ENCODE measurements around the gene ZNF385B.
"Not testable (repeated sequence)": the region's sequence is repeated elsewhere in the genome, so short reads cannot be mapped to it uniquely, and the experiment has no call there.

ZNF385B gene

DNA sequence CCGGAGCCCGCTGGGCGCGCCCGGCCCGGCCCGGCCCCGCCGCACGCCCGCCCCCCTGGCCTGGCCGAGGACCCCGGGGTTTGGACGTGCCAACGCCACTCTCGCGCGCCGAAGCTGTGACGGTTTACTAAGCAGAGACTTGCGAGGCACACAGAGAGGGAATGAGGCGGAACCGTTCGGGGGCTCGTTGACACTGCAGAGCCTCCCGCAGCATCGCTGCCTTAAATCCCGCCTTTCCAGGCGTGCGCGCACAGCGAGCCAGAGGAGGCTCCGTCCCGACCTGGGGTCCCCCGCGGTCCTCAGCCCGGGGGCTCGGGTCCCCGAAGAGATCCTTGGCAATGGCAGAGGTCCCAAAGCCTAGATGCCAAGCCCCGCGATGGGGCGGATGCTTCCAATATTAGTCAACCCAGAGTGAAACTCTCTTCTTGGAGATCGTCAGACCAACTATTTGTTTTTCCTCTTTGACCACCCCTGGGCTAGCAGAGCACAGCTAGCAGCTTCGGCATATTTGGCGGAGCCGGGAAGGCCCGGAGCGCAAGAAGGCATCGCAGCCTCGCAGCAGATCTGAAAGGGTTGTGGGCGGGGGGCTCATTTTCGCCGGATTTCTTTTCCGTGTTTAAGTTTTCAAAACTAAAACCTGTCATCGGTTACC, at the start of gene ZNF385B:
Gene ZNF385B (minus strand): TSS at position 197 of the 652 bp plus-strand sequence.
- no peak for DNase-seq (ENCODE audit: low read depth)

DNA sequence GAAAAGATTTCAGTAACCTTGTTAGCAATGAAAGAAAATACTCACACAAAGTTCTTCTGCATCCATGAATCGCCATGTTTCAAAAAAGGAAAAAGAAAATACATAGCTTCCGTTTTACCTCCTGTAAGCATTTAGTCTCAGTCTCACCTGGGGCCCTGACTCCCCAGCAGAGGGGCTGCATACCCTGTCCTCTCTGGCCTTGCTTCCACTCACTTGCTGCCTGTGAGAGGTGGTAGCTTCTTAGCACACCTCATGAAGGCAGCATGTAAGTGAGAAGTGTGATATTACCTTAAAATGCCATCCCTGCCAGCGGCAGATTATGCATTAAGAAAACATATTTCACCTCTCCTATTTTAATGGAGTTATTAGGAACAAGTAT, 49.3 kb upstream of the ZNF385B start:
- DNase-seq (ENCODE audit: low read depth): no peak

DNA sequence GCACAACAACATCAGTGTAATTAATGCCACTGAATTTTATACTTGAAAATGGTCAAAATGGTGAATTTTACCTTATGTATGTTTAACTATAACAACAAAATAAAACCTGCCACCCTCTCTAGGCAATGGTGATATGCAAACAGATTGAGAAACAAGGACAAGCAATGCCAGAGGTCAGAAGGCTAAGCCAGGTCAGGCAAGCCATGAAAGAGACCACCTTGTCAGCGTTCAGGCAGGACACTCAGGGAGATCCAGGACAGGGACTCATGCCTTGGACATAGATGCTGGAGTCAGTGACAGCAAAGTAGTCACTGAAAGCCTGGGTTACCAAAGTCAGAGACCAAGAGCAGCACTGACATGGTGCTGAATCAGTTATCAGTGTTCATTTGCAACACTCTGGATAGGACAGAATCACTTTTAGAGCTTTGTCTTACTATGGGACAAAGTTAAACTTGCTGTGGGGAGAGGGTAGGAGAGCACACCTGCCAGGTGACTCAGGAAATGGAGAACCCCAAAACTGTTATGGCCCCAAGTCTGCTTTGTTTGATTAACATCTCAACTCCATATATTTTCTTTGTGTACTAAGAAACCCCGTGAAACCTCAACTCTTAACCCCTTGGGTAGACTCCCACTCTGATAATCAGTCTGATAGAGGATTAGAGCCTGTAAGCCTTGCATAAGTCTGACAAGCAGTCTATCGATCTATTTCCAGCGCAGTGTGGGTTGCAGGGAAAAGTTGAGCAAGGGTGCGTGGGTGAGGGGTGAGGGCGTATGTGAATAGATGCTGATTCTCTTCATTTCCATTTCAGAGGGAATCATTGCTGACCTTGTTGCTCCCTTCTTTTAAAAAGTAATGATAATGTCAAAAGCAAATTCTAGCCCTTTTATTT, 48.7 kb upstream of the ZNF385B start:
- DNase-seq (ENCODE audit: low read depth): no peak

DNA sequence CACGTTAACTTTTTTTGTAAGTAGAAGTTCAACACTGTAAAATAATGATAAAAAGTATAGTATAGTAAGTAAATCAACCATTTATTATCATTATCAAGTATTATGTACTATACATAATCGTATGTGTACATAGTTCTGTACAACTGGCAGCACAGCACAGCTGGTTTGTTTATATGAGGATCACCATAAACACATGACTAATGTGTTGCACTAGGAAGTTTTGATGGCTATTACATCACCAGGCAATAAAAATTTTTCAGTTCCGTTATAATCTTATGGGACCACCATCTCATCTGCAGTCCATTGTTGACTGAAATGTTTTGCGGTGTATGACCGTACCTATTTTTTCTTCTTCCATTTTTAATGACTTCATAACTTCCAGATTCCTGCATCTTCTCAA, 39.2 kb upstream of the ZNF385B start:
- no peak for DNase-seq (ENCODE audit: low read depth)

DNA sequence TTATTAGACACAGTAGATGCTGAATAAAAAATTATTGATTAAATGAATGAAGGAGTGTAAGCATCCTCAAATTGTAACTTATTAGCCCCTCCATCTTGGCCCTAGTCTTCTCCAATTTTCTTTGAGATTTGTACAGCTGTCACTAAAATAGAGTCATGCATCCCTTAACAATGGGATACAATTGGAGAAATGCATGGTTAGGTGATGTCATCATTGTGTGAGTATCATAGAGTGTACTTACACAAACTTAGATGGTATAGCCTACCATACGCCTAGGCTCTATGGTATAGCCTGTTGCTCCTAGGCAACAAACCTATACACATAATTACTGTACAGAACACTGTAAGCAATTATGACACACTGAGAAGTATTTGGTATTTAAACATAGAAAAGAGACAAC, 38.3 kb upstream of the ZNF385B start:
- DNase-seq (ENCODE audit: low read depth): no peak

DNA sequence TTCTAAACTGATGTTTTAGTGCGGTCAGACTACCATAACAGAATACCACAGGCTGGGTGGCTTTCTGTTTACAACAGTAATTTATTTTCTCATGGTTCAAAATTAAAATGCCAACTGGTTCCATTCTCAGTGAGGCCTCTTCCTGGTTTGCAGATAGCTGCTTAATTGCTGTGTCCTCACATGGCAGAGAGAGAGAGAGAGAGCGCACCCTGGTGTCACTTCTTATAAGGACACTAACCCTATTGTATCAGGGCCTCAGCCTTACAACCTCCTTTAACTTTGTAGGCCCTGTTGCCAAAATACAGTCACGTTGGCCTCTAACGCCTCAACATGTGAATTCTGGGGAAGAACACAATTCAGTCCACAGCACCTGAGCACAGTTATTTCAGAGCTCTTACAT, 37.5 kb upstream of the ZNF385B start:
- DNase-seq (ENCODE audit: low read depth): no peak

DNA sequence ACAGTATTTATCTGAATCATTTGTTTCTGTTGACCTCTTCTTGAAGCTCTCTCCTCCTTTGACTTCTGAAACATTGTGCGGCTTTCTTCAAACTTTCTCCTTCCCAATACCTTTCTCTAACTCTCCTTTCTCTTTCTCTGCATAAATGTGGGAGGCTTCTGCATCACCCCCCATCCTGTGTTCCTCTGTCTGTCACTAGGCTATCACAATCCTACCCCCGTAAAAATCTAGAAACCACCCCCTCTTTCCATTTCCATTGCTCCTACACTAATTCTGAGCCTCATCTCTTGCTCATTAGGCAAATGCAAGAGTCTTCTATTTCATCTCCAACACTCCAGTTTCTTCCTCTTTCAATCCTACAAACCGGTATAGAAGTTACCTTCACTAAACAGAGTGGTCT, 32.2 kb upstream of the ZNF385B start:
- no peak for DNase-seq (ENCODE audit: low read depth)

DNA sequence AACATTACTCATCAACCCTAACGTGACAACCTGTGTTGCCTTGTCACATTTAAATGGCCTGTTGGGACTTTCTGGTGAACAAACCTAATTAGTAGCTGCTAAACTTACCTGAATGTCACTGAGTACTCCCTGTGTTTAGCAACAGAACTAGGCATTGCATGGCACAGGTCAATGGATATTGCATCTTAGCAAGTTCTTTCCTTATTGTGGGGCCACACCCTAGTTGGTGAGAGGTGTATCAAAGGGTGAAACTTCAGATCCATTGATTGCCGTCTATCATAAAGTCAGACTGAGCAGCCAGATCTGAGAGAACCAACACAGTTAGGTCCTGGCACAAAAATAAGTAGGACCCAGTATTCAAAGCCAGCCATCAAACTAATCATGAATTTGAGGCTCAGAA, 29.8 kb upstream of the ZNF385B start:
- DNase-seq (ENCODE audit: low read depth): no peak

DNA sequence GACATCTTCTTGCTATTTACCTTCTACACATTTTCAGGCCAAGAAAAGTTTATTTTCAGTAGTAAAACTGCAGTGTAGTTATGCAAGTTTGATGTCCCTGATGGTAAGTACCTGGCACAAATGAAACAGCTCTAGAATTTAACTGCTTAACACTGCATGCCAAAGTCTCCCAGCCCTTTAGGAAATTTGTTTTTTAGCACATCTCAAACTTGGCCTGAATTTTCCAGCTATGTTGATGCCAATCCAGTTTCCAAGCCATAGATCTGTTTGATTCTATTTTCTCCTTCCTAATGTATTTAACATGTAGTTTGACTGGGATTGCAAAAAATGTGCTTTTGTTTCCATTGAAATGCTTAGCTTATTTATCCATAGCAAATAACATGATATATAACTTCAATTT, 29.3 kb upstream of the ZNF385B start:
- no peak for DNase-seq (ENCODE audit: low read depth)

DNA sequence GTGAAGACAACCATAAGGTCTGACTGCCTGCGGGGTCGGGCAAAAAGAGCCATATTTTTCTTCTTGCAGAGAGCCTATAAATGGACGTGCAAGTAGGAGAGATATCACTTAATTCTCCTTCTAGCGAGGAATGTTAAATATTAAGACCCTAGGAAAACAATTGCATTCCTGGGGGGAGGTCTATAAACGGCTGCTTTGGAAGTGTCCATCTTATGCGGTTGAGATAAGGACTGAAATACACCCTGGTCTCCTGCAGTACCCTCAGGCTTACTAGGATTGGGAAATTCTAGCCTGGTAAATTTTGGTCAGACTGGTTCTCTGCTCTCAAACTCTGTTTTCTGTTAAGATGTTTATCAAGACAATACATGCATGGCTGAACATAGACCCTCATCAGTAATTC, 27.2 kb upstream of the ZNF385B start:
- not testable (repeated sequence) for DNase-seq (ENCODE audit: low read depth)

DNA sequence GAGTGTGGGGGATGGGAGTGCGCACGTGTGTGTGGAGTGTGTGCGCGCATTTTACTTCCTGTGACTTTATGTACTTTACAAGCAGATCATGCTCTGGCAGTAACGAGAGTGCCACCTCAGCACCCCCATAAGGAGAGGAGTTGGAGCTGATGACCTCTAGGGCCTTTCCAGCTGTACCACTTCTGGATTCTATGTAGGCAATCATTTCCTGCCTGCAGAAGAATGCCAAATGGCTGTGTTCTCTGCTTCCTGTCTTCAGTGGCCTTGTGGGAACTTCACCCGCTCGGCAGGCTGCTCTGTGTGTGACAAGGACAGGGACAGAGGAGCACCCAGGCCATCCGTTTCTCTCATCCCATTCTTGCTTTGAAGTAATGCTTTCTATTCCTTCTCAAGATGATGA, 22.8 kb upstream of the ZNF385B start:
- DNase-seq (ENCODE audit: low read depth): no peak

DNA sequence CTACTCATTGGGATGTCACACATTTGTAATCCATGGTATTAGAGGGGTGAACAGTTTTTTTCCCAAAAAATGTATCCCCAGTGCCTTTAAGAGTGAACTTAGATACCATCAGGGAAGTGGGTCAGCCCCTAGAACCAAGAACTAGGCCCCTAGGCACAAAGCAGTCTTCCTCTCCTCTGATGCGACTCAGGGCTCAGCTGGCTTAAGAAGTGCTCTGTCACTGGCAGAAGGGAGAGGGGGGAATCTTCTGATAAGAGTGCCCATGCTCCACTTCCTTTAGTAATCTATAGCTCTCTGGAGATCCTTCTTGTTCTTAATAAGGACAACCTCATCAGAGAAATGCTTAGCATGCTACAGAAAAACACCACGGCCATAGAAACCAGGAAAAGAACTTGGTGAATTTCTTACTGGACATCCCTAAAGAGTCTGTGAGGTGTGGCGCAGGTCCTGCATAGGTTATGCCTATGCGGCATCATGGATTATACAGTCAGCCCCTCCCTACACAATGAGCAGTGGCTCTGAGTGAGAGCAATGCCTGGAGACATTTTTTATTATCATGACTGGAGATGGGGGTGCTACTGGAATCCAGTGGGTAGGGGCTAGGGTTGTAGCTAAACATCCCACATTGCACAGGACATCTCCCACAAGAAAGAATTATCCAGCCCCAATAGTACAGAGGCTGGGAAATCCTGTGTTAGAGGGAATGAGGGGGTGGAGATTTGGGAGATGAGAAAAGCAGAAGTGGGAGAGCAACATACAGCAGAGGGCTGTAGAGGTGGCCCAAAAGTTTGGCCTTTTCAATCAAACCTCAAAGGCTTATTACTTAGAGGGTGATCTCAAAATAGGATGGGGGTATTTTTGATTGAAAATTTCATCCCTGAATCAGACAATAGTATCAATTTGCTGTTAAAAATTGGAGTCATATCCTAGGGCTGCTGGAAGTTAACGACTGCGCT, 21.7 kb upstream of the ZNF385B start:
- no peak for DNase-seq (ENCODE audit: low read depth)

DNA sequence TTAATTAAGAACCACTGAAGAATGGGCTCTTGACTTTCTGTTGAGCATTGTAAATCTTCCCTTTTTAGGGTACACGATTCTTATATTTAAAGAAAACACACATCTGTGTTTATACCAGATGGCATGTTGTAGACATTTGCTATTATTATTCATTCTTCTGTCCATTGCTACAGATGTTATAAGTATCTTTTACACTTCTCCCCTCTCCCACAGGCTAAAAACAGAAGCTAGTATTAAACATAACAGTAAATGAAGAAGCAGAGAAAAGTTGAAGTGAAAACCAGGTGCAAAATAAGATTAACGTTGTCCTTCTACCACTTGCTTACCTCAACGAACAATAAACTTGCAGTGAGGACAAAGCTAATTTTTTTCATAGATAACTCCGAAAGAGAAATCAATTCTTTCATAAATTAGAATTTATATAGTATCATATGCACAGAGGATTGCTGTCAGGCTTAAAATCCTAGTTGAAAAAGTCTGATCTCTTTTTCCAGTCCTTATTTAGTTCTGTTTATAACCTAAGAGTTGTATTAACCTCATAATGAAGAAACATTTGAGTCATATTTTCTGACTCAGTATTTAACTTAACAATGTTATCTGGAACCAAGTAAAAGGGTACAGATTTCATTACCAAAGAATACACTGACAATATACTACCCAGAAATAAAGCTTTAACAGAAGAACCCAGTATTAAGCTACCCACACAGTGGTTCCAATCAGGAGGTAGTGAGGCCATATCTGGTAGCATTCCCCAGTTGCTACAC, 16.4 kb upstream of the ZNF385B start:
- no peak for DNase-seq (ENCODE audit: low read depth)

DNA sequence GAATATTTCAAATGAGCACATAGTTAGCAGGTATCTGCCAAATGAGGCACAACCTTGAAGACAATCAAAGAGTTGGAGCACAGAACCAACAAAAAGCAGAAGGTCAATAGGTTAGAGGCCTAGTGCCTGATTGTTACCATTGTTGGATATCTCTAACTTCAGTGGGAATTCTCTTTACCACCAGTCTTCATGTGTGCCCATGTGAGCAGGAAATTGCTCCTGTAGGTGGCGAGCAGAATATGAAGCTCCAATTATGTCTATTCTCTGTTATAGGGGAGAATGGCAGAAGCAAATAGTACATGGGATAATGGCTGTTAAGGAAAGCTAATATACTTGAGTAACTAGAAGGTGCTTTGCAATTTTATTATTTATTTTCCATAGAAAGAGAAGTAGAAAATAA, 14.9 kb upstream of the ZNF385B start:
- no peak for DNase-seq (ENCODE audit: low read depth)

DNA sequence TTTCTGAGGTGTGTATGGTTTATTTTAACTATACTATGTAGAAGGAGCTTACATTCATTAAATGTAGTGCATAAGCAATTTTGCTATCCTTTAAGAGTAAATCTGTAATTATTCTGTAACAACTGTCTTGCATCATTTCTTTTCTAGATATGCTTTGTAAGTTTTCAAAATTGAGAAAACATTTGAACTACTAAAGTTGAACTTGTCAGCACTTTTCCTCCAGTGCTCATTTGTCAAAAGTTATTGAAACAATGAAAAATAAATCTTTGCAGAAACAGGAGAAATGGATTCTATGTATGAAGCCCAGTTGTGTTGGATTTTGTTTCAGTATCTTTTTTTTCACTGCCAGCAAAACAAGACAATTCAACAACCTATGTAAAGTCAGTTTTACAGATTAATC, 14.5 kb upstream of the ZNF385B start:
- DNase-seq (ENCODE audit: low read depth): no peak

DNA sequence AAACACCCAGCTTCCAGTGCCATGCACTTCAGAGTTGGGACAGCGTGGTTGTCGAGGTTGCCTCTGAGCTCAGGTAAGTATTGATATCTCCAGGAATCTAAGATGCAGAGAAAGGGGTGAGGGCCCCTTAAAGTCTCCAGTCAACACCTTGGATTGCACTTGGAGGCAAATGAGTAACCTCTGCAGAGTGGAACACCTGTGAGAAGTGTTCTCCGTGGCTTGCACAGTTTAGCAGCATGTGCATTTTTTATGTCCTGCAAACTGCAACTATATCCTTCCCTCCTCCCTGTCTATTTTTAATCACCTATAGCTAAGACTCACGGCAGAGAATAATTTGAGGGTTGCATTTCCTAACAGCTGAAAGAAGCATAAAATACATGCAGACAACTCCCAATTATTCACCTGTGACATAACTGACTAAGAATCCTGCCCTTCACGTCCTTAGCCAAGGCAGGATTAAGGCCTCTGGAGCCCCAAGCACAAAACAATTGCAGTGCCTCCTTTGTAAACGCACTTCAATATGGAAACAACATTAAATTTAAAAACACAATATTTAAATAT, 1.6 kb upstream of the ZNF385B start:
- DNase-seq (ENCODE audit: low read depth): no peak

DNA sequence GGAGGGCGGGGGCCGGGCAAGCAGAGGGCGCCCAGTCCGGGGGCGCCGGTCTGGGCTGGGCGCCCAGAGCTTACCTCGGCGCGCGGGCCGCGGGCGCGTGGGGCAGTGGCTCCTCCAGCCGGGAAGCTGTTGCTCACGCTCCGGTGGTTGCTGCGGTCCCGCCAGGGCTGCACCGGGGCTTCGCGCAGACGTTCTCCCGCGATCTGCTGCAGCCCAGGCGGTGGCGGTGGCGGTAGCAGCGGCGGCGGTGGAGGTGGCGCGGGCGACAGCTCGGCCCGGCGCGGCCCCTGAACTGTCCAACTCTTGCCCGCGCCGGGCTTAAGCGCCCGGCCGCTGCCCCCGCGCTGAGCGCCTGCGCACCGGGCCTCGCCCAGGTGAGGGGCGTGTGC, 391 bp downstream of the ZNF385B start:
- no peak for DNase-seq (ENCODE audit: low read depth)

DNA sequence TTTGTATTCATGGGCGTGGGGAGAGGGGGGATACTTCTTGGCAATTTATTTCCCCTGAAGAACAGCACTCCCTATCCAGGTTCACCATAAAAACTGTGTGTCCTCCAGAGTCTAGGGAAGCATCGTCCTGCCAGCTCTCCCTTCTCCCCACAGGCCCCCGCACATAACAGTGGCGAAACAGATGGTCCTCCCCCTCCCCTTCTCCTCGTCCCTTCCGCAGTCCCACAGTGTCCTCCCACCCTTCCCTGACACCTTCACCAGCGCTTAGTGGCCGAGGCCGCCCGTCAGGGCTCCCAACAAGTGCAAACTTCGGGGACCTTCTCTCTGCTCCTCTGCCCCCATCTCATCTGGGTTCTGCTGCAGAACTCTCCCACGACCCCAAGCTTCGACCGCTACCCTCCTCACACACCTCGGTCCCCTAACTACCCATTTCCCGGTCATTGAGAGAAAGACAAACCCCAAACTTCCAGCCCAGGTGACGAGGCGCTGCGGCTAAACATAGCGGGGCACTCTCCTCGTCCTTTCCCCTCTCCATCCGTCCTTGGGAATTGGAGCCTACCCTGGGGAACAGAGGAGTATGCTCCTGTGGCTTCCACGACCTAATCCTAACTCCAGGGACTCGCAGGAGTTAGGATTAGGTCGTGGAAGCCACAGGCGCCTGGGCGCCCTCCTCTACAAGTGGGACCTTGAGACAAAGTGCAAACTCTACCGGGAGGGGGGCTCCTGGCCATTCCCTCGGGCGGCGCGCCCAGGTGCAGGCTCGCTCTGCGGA, 971 bp downstream of the ZNF385B start:
- DNase-seq (ENCODE audit: low read depth): no peak

DNA sequence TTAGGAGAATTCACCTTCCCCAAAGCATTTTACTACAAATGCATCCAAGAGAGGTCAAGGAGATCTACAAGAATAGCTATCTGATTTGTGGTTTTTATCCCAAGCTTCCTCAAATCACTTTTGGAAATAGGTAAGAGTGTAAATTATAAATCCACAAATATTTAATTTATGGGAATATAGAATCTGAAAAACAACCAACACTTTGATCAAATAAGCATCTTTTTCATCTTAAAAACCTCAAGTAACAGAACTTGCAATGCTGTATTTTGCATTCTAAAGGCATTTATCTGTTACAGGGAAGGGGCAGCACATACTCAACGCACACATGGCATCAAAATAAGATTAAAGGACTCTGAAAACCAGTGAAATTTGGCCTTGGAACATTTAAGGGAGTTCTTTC, 1.9 kb downstream of the ZNF385B start:
- DNase-seq (ENCODE audit: low read depth): no peak

DNA sequence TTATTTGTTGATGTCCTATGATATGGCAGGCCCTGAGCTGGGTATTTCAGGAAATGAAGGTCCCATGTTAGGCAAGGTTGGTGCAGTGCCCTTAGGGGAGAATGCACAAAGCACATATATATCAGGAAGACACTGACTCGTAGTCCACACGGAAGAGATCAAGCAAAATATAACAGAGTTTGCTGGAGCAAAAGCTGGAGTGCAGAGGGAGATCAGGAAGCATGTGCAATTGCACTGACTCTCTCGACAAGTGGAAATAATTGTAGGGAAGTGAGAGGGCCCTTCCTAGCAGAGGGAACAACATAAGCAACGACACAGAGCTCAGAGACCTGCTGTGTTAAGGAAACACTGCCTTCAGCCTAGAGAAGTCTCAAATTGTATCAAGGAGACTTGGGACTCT, 4.2 kb downstream of the ZNF385B start:
- DNase-seq (ENCODE audit: low read depth): no peak

DNA sequence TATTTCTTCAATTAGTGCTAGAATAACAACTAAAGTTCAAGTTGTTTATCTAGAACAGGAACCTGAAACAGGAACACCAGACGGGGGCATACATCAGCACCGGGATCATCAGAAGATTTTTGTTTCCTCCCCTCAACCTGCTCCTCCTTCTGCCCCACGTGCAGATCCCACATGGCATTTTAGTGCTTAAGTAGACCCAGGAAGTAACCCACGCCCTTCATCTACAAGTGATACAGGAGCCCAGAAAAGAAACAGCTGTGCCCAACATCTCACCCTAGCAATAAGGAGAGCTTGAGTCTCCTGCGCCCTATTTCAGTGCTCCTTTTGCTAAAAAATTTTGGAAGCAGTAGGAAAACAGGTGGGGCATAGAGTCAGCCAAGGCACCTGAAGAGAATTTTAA, 5.2 kb downstream of the ZNF385B start:
- DNase-seq (ENCODE audit: low read depth): no peak

All from stimulated activated CD8-positive, alpha-beta memory T cell treated with anti-CD3 and anti-CD28 coated beads, Interleukin-12 subunit alpha, Interleukin-12 subunit beta, amount 100 ng/mL, for 1 hour (primary cell).